Measurements from ENCODE around the gene ELOVL6.
"Not testable (repeated sequence)": the region's sequence is repeated elsewhere in the genome, so short reads cannot be mapped to it uniquely, and the experiment has no call there.

The ELOVL6 gene

DNA sequence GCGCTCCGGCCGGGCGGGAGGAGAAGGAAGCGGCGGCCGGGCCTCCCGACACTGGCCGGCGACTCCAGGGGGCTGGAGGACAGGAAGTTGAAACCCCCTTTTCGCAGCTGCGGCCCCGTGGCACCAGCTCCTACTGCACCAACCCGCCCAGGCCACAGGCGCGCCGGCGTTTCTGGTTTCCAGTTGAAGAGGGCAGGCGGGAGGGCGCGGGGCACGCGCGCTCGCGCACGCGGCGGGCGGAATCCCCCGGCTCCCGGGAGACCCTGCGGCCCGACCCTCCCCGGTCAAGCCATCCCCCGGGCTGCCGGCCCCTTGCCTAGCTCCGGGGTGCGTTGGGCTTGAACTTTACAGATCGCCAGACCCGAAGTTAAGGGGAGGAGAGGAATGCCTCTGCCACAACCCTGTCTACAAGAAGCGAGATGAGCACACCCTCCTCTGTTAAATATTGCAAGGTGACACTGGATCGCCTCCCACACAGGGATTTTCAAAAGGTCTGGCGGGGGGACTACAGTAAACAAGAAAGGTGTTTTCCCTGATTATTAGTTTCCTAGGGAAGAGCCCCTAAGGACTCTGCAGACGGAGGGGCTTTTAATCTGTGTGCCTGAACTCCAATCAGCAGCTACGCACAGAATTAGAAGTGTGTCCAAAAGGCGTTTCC, 1.4 kb downstream of the ELOVL6 start:
- peak; percentile 53 for DNase-seq (ENCODE audit: low spot score)

DNA sequence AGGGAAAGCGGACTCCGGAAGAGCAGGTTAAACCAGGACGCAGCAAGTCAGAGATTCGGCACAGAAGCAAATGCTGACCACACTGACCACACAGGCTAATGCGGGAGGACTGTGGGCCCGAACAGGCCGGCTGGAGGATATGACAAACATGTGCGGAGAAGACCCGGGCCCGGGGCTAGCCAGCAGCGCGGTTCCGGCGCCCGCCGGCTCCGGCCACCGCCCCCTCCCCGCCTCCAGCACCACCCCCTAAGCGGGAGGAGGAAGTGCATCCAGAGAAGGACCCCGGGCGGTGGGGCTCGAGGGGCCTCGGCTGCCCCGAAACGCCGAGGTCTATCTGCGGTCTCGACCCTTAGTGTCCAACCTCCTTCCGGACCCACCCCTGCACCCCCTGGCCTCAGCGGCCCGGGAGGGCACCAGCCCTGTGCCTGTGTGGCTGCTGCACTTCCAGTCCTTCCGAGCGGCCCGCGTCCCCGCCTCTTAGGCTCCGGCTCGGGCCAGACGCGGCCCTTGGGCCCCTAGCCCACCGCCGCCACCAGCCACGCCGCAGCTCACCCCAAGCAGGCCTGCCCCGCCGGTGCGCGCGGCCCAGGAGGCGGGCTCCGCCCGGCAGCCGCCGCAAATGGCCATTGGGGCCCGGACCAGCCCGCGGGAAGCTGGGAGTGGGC, 2.1 kb downstream of the ELOVL6 start:
- peak; percentile 31 for DNase-seq (ENCODE audit: low spot score)

DNA sequence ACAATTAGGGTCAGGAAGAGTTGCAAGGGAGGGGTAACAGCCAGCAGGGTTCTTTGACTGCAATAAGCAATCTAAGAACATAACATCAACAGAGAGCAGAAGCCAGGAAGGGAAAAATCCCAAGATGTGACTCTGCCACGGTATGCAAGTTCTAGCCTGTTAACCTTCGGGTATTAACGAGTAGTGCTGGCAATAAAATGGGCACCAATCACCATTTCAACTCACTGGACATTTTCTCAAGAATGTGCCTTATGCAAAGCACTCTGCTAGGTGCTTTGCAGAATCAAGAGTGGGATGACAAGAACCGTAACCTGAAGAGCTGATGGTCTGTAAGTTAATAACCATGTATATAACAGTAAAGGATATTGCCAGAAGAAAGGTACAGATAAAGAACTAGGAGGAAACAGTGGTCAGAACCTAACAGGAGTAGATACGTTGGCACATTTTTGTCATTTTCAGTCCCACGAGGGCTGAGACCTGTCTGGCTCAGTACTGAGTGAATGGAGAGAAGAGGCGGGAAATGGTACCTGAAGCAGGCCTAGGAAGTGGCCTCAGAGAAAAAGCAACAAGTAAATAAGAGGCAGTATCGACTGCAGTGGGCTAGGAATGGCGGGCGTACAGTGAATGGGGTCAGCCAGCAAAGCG, 2.7 kb downstream of the ELOVL6 start:
- DNase-seq (ENCODE audit: low spot score) = peak; percentile 5

DNA sequence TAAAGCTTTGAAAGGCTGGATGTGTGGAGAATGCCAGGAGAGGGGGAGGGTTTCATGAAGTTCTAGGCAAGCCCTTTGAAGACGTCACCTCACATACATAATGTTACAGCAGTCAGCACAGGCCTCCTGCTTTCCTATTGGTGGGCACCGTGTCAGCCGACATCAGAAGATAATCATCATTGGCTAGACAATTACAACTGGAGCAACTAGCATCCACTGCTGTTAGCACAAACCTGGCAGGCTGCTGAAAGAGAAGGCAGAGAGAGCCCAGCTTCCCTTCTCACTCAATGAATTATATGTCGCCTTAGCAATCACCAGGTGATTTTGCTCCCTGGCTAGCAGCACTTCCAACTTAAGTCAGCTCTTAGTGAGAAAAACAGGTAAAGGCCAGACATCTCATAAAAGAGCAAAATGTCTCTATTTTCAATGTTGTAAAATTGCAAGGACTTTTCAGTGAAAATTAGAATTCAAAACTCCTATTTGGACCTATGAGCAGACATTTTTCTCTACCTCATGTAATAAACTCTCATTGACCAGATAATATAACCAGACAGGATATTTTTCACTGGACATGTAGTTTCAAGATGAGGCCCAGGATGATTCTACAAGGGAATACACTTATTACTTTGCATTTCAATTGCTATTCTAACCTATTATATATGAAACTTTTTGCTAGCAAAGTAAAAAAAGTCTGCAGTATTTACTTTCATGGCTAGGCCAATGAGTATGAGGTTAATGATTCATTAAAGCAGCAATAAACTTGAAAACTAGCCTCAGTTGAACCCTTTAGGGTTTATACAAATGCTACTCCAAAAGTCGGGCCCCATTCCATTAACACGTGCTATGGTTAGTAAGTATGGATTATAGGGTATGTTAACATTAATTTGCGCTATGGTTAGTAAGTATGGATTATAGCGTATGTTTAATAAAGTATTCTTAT, 4.3 kb downstream of the ELOVL6 start:
- DNase-seq (ENCODE audit: low spot score) = peak; percentile 86

DNA sequence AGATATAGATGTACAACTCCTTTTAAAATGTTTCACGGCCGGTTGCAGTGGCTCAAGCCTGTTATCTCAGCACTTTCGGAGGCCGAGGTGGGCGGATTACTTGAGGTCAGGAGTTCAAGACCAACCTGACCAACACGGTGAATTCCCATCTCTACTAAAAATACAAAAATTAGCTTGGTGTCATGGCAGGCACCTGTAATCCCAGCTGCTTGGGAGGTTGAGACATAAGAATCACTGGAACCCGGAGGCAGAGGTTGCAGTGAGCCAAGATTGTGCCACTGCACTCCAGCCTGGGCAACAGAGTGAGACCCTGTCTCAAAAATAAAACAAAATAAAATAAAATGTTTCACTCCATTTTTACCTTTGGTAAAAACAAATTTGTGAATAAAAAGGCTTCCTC, 5.1 kb downstream of the ELOVL6 start:
- DNase-seq (ENCODE audit: low spot score) = not testable (repeated sequence)

DNA sequence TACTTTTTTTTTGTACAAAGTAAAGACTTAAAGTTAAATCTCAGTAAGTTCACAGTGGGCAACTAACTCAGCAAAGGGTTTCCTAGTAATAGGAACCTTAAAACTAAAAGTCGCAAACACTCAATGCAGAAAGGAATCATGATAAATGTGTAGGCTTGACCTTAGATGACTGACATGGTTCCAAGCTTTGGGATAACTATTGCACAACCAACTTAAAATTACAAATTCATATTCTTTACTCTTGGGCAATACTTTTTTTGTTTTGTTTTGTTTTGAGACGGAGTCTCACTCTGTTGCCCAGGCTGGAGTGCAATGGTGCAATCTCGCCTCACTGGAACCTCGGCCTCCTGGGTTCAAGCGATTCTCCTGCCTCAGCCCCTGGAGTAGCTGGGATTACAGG, 8.2 kb downstream of the ELOVL6 start:
- DNase-seq (ENCODE audit: low spot score) = no peak

DNA sequence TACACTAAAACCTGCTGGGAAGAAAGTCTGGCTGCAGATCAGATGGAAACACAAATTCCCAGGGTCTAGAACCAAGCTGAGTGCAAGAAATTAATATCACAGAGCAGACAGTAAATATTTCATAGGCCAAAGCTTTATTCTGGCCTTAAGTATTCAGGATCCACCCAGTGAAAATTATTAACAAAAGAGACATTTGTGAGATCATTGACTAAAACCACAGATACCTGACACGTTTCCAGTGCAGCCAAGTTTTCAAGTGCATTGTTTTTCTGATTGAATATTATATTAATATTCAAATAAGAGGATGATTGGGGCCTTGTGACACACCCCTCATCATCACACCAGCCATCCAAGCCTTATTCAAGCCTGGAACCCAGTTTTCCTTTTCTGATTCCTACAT, 10.3 kb downstream of the ELOVL6 start:
- no peak for DNase-seq (ENCODE audit: low spot score)

DNA sequence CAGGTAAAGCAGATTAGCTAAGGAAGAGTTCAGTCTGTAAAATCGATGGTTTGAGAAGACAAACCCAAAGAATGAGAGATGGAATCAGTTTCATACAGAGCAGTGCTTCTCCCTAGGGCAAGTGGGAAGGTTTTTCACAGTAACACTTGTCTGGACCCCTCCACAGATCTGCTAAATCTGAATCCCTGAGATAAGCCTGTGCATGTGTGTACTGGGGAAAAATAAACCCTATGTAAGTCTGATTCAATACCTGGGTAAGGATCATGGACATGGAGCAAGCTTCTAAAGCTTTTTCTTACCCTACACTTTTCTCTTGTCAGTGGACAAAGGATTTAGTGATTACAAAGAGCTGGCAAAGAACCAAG, 13.6 kb downstream of the ELOVL6 start:
- no peak for DNase-seq (ENCODE audit: low spot score)

DNA sequence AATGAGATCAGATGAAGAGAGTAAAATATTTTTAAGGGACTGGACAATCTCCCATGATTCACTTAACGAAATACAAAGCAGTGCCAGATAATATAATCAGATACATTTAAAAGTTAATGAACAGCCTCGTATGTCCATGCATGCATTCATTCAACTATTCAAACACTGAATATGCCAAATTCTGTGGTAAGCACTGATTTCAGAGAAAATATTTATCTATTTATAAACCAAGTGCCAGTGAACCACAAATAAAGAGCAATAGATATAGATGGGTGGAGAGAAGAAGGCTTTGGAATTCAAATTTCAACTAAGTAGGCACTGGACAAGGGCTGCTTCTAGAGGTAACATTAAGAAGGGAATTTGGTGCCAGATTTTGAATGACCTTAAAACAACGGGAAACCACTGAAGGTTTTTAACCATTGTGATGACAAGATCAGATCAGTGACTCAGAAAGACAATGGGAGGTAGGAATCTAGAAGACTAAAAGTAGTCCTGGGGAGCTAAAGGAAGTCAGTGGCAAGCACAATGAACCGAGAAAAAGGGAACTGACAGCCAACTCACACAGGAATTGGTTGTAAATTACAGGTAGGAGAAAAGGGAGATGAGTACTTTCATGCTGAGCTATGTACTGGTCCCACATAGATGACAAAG, 14.2 kb downstream of the ELOVL6 start:
- no peak for DNase-seq (ENCODE audit: low spot score)

DNA sequence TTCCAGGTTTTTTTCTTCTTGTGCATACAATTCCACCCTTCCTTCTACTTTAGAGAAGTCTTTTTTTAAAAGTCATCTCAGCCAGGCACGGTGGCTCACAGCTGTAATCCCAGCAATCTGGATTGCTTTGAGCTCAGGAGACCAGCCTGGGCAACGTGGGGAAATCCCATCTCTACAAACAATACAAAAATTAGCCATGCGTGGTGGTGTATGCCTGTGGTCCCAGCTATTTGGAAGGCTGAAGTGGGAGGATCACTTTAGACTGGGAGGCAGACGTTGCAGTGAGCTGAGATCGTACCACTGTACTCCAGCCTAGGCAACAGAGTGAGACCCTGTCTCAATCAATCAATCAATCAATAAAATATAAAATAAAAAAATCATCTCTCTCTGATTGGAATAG, 14.8 kb downstream of the ELOVL6 start:
- DNase-seq (ENCODE audit: low spot score) = no peak

DNA sequence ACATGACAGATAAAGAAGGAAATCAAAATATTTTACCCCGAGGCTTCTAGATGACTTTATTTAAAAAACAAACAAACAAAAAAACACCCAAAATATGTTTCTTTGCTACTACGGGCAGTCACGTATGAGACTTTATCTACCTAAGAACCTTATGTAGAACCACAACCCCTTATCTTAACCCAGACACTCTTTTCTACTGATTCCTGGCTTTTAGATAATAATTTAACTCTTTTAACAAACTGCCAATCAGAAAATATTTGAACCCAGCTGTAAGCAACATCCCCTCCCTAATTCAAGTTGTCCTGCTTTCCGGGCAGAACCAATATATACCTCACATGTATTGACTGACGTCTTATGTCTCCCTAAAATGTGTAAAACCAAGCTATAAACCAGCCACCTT, 15.4 kb downstream of the ELOVL6 start:
- no peak for DNase-seq (ENCODE audit: low spot score)

DNA sequence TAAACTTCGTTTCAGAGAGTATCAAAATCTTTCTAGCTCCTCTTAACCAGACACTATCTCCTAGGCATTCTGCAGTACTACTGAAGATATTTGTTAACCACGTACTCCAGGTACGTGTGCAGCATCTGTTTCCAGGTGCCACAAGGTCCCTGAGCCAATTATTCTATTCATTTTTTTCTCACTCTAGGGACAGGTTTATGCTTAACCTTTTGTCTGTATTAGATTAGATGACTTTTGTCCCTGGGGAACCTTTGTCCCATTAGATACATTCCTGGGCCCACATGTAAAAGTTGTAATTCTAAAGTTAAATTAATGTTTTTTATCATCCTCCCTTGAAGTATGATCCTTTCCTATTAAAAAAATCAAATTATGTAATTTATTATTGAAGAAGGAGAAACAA, 16.5 kb downstream of the ELOVL6 start:
- DNase-seq (ENCODE audit: low spot score) = no peak

DNA sequence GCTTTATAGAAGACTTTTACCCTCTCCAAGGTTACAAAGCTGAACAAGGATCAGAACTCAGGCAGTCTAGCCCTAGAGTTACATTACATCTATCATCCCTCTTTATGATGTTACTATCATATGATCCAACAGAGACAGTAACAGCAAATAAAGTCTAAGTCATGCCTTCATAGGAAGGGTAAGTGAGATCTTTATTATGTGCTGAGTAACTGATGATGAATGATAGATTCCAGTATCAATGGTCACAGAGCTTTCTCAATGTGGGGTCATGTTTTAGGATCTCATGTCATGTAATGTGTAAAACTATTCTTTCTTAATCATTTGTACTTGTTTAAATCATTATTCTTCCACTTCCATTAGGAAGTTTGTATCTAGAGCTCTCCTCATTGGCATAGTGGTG, 22.8 kb downstream of the ELOVL6 start:
- no peak for DNase-seq (ENCODE audit: low spot score)

DNA sequence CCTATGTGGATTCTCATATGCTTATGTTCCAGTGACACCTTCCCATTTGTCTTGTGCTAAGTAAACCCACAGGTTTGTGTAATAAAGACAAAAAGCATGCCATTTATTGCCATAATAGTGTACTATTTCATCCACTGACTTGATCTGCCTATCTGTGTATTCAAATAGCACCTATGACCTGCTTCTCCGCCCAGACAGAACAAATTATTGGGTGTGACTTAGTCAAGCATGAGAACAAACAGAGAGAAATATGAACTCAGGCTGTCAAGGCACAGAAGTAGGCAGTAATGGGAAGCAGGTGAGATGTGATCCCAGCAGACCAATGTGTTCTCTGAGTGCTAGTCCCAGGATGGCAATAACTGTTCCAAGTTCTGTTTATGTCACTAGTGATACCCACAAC, 25.4 kb downstream of the ELOVL6 start:
- DNase-seq (ENCODE audit: low spot score) = no peak

DNA sequence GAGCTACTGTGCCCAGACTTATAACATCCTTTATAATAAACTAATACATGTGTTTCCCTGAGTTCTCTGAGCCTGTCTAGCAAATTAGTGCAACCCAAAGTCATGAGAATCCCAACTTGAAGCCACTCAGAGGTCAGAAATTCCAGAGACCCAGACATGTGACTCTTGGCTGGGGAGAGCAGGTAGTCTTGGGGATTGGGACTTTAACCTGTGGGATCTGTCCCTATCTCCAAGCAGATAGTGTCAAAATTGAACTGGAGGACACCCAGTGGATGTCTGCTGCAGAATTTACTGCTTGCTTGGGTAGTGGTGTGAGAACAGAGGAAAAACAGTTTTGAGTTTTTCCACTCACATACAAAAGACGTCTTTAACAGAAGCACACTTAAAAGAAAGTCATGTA, 26.4 kb downstream of the ELOVL6 start:
- no peak for DNase-seq (ENCODE audit: low spot score)

DNA sequence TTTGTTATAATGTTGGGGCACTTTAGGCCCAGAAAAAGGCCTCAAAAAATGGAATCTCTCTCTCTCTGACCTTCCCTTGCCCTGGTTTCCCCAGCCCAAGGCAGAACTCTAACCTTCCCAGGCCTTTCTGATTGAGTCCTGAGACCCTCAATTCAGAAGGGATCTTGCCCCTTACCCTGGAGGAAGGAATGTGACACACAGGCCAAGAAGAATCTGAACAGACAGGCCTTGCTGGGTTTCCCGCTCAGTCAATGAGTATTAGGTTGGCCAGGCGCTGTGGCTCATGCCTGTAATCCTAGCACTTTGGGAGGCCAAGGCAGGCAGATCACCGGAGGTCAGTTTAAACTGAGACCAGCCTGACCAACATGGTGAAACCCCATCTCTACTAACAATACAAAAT, 27.6 kb downstream of the ELOVL6 start:
- DNase-seq (ENCODE audit: low spot score) = no peak

DNA sequence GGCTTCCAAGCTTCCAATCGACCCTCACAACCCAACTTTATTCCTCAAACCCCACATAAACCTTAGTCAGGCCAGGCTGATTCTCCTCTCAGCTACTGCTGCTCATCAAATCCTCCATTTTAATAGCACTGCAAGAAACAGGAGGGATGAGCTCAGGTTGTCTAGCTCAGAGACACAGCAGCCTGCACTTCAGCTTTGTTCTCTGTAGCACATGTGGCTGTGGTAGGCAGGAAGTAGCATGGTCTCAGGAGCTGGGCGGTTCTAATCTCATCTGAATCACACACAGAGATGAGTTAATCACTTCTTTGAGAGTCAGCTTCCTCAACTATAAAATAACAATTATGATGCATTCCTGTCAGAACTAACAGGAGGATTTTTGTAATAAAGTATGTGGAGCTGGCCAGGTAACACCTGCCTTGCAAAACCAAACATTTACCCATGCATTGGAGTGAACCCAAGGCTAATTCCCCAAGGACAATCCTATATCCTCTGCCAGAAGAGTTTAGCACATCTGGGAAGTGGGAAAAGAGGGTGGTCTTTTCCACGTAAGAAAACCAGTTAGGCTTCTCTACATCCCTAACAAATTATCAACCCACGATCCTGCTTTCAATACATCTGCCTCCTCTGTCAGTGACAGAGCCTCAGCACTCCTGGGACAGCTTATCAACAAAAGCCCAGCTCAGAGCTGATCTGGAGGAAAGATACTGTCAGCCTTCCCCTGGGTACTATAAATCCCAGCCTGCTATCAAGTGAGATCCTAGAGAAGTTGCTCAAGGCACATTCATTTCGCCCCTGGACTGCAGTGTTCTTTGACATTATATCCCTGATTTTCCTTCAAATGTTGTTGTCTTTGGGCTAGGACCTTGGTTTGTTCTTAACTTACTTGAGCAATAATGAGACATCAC, 32.8 kb downstream of the ELOVL6 start:
- DNase-seq (ENCODE audit: low spot score) = peak; percentile 82

DNA sequence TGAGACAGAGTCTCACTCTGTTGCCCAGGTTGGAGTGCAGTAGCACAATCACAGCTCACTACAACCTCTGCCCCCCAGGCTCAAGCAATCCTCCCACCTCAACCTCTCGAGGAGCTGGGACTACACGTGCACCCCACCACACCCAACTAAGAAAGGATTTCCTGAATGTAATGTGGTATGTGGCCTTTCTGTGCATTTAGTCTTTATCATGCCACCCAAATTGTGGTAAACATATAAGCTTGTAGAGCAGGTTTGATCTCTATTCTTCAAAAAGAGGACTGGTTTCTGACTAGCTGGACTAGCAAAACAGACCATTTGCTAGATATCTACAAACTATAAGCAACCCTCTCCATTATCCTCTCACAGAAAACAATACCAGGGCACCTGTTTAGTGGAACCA, 33.6 kb downstream of the ELOVL6 start:
- peak; percentile 39 for DNase-seq (ENCODE audit: low spot score)

DNA sequence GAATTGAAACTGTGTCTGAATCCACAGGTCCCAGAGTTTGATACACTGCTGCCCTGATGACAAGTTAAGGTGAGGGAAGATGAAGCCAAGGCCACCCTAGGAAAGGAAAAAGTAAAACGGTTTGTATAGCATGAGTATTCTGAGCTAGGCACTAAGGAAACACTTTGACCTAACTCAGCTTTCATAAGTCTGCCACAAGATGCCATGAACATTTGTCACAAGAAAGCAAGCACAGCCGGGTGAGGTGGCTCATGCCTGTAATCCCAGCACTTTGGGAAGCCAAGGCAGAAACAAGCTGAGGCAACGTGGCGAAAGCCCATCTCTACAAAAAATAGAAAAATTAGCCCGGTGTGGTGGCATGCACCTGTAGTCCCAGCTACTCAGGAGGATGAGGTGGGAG, 34.2 kb downstream of the ELOVL6 start:
- no peak for DNase-seq (ENCODE audit: low spot score)

DNA sequence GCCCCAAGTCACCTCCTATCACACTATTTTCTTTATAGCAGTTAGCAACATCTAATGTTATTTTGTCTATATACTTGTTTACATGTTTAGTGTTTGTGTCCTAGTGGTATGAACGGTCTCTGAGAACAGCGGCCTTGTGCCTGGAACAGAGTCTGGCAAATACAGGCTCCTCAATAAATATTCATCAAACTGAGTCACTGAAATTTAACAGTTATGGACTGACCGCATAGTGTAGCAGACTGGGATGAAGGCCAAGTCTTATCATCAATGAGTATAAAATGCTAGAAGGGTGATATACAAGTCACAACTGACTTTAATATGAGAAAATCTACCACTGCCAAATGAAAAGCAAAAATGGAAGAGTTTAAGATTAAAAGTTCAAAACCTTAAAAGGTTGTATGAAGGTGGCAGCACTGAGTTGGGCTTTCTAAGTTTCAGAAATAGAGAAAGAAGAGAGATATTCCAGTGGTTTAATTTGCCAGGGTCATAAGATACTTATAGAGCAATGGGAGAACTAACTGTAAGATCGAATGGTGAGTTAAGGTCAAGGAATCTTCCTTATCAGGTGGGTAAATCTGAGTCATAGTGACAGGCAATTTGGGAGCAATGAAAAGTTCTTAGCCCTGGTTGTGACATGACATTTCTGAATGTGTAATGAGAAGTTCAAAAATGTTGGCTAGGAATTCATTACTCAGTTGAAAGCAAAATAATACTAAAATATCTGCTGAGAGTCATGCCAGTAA, 34.9 kb downstream of the ELOVL6 start:
- no peak for DNase-seq (ENCODE audit: low spot score)

Data from CD4-positive, alpha-beta T cell treated with Interleukin-2 at 100 ng/mL for 4 hours (primary cell).